Neural progenitor cell (in vitro differentiated cells): Measurements from ENCODE around the gene ZNF282. TPM values are rescaled to one million over a fixed set of nuclear protein-coding genes. Genes with fewer than 3 reads are reported as not detected.

Source experiments
- DNase-seq: peaks from one replicate; pipeline ENCODE4 v3.0.0-alpha.2; 2016; ENCODE audit warnings: low spot score
- H2AFZ ChIP-seq: fragments of 200-600 bp; sonication (generic); replicated peaks from 2 replicates; pipeline ENCODE4 v1.6.1; 2016; ENCODE audit warnings: antibody characterized with exemption
- H3F3A ChIP-seq: fragments of 200-600 bp; sonication (generic); 2 replicates; pipeline ENCODE4 v1.6.1; 2016; ENCODE audit warnings: antibody characterized with exemption, low read depth
- H3K27ac ChIP-seq: fragments of 200-600 bp; sonication (generic); 2 replicates; pipeline ENCODE4 v1.5.1; 2016; ENCODE audit warnings: mild to moderate bottlenecking
- H3K27me3 ChIP-seq: fragments of 200-600 bp; sonication (generic); 2 replicates; pipeline ENCODE4 v1.6.1; 2016; ENCODE audit warnings: mild to moderate bottlenecking, moderate library complexity
- H3K36me3 ChIP-seq: fragments of 200-600 bp; sonication (generic); 2 replicates; pipeline ENCODE4 v1.5.1; 2016
- H3K4me1 ChIP-seq: fragments of 200-600 bp; sonication (generic); 2 replicates; pipeline ENCODE4 v1.6.1; 2016; ENCODE audit warnings: mixed run types
- H3K4me2 ChIP-seq: fragments of 200-600 bp; sonication (generic); 2 replicates; pipeline ENCODE4 v1.6.1; 2016
- H3K4me3 ChIP-seq: fragments of 200-600 bp; sonication (generic); 2 replicates; pipeline ENCODE4 v1.5.1; 2016
- H3K79me2 ChIP-seq: fragments of 200-600 bp; sonication (generic); 2 replicates; pipeline ENCODE4 v1.6.1; 2016; ENCODE audit warnings: low read depth
- H3K9ac ChIP-seq: fragments of 200-600 bp; sonication (generic); 2 replicates; pipeline ENCODE4 v1.6.1; 2016
- H3K9me3 ChIP-seq: fragments of 200-600 bp; sonication (generic); 2 replicates; pipeline ENCODE4 v1.5.1; 2016; ENCODE audit warnings: low read depth
- H4K20me1 ChIP-seq: fragments of 200-600 bp; sonication (generic); 2 replicates; pipeline ENCODE4 v1.6.1; 2016; ENCODE audit warnings: low read depth
- H3K27ac Mint-ChIP-seq: 3 replicates; pipeline ENCODE4 v1.8.0; 2021; ENCODE audit warnings: mixed read lengths
- H3K27me3 Mint-ChIP-seq: 2 replicates; pipeline ENCODE4 v1.8.0; 2022; ENCODE audit warnings: low read depth, mild to moderate bottlenecking, inconsistent platforms, moderate library complexity, mixed read lengths; ENCODE audit not compliant: insufficient read depth
- H3K36me3 Mint-ChIP-seq: 3 replicates; pipeline ENCODE4 v1.8.0; 2021; ENCODE audit warnings: mixed read lengths
- H3K4me1 Mint-ChIP-seq: 3 replicates; pipeline ENCODE4 v1.8.0; 2021; ENCODE audit warnings: mixed read lengths
- H3K4me3 Mint-ChIP-seq: 3 replicates; pipeline ENCODE4 v1.8.0; 2021; ENCODE audit warnings: mild to moderate bottlenecking, moderate library complexity, mixed read lengths
- H3K9me3 Mint-ChIP-seq: 3 replicates; pipeline ENCODE4 v1.8.0; 2020; ENCODE audit warnings: mixed read lengths
- CTCF ChIP-seq: fragments of 200-600 bp; sonication (generic); IDR thresholded peaks from 2 replicates; pipeline ENCODE4 v1.5.1; 2017; ENCODE audit warnings: antibody characterized with exemption, mild to moderate bottlenecking
- EZH2 ChIP-seq: fragments of 200-600 bp; sonication (generic); IDR thresholded peaks from 2 replicates; pipeline ENCODE4 v1.6.1; 2017; ENCODE audit warnings: antibody characterized with exemption, mild to moderate bottlenecking, moderate library complexity
- EZH2phosphoT487 ChIP-seq: fragments of 200-600 bp; sonication (generic); IDR thresholded peaks from 2 replicates; pipeline ENCODE4 v1.6.1; 2017; ENCODE audit warnings: antibody characterized with exemption
- total RNA-seq: library from RNA; depleted of rRNA; stranded (reverse); fragments of >200 nt; gene quantifications from 2 replicates; pipeline ENCODE4 v1.2.3, GENCODE V29; 2015; ENCODE audit warnings: low replicate concordance

Gene ZNF282
- total RNA-seq, 1 donor from 2014 or later: 15.9 TPM

- H3K36me3 ChIP-seq: no peaks in the 10 kb centered on the region
- peaks cover 14% of the 10 kb centered on the region for H3K4me1 Mint-ChIP-seq
- peak overlapping the region; percentile 90 for H3K9ac ChIP-seq
- H3F3A ChIP-seq: no peaks in the 10 kb centered on the region
- H2AFZ ChIP-seq: no peak overlapping the region
- no peak overlapping the region for H3K27ac ChIP-seq
- peak overlapping the region; percentile 99 for H3K4me2 ChIP-seq
- H3K27ac Mint-ChIP-seq: no peak overlapping the region
- peaks cover 15% of the 10 kb centered on the region for H3K36me3 Mint-ChIP-seq
- peaks cover 8% of the 10 kb centered on the region for H3K4me1 ChIP-seq
- peaks cover 12% of the 10 kb centered on the region for H3K9me3 Mint-ChIP-seq
- TF ChIP-seq EZH2: no peak
- no peak for TF ChIP-seq EZH2phosphoT487
- no peak for TF ChIP-seq CTCF
- DNase-seq: no peak
- H3K27me3 Mint-ChIP-seq: peaks cover 6% of the 10 kb centered on the region
- H3K4me3 Mint-ChIP-seq: peak overlapping the region; percentile 98
- H3K27me3 ChIP-seq: peaks cover 31% of the 10 kb centered on the region
- H4K20me1 ChIP-seq: peaks cover 23% of the 10 kb centered on the region
- peak overlapping the region; percentile 96 for H3K4me3 ChIP-seq
- no peaks in the 10 kb centered on the region for H3K9me3 ChIP-seq
- peaks cover 61% of the 10 kb centered on the region for H3K79me2 ChIP-seq
These were observed 45.3 kb downstream of the ZNF282 start for GRCh38 chr7:149240637-149241036.

DNA sequence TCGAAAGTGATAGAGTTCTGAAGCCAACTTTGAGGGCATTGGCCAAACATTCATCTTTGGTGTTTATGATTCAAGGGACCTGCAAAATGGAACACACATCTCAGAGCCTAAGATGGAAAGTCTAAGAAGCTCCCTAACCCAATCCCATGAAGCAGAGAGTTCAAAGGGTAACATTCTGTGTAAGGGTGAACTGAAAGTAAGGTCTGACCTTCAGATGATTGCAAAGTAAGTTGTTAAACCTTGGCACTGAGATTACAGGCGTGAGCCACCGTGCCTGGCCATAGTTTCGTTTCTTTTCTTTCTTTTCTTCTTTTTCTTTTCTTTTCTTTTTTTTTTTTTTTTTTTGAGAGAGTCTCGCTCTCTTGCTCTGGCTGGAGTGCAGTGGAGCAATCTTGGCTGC, 46.4 kb downstream of the ZNF282 start:
- H3K4me3 Mint-ChIP-seq: peak overlapping the region; percentile 64
- H3K27me3 ChIP-seq: peaks cover 25% of the 10 kb centered on the region
- no peaks in the 10 kb centered on the region for H3F3A ChIP-seq
- no peak overlapping the region for H3K27ac ChIP-seq
- H3K4me1 ChIP-seq: peaks cover 8% of the 10 kb centered on the region
- H3K9me3 ChIP-seq: no peaks in the 10 kb centered on the region
- peaks cover 6% of the 10 kb centered on the region for H3K27me3 Mint-ChIP-seq
- no peak overlapping the region for H3K4me2 ChIP-seq
- H3K9me3 Mint-ChIP-seq: peaks cover 12% of the 10 kb centered on the region
- H3K79me2 ChIP-seq: peaks cover 72% of the 10 kb centered on the region
- peaks cover 14% of the 10 kb centered on the region for H3K4me1 Mint-ChIP-seq
- H3K36me3 ChIP-seq: no peaks in the 10 kb centered on the region
- no peak overlapping the region for H2AFZ ChIP-seq
- H3K27ac Mint-ChIP-seq: no peak overlapping the region
- H3K36me3 Mint-ChIP-seq: peaks cover 17% of the 10 kb centered on the region
- H3K9ac ChIP-seq: no peak overlapping the region
- TF ChIP-seq EZH2 (no peak), CTCF (no peak)
- H4K20me1 ChIP-seq: peaks cover 30% of the 10 kb centered on the region
- no peak overlapping the region for H3K4me3 ChIP-seq
- no peak for DNase-seq

- TF ChIP-seq CTCF (no peak), EZH2 (no peak), EZH2phosphoT487 (no peak)
- H3K4me1 Mint-ChIP-seq: peaks cover 8% of the 10 kb centered on the region
- peaks cover 2% of the 10 kb centered on the region for H3K27me3 Mint-ChIP-seq
- Histone ChIP-seq H3K4me3 (no peak overlapping the region), H3K4me2 (no peak overlapping the region), H3F3A (no peaks in the 10 kb centered on the region), H2AFZ (no peak overlapping the region), H3K79me2 (peaks cover 95% of the 10 kb centered on the region), H3K27ac (no peak overlapping the region), H3K27me3 (no peaks in the 10 kb centered on the region), H4K20me1 (peaks cover 52% of the 10 kb centered on the region), H3K4me1 (peaks cover 8% of the 10 kb centered on the region), H3K9ac (no peak overlapping the region), H3K9me3 (no peaks in the 10 kb centered on the region), H3K36me3 (no peaks in the 10 kb centered on the region)
- H3K9me3 Mint-ChIP-seq: peaks cover 12% of the 10 kb centered on the region
- no peak overlapping the region for H3K27ac Mint-ChIP-seq
- DNase-seq: no peak
- no peak overlapping the region for H3K4me3 Mint-ChIP-seq
- H3K36me3 Mint-ChIP-seq: peaks cover 17% of the 10 kb centered on the region
These were observed 49.9 kb downstream of the ZNF282 start for GRCh38 chr7:149245244-149245643.
